Stomach (tissue), 4 donors: ENCODE measurements around the gene HPD.

ENCODE experiments used
- CTCF ChIP-seq, 7 experiments: fragments of 450-650 bp in 4 of 7; fragments of 200-600 bp in 3 of 7; sonication (generic) in 3 of 7; IDR thresholded peaks; one replicate each; pipeline ENCODE4 v1.5.1; 2016 to 2019; ENCODE audit warnings: antibody characterized with exemption in 7 of 7, control low read depth in 2 of 7, mild to moderate bottlenecking in 1 of 7
- EP300 ChIP-seq: sonication (generic); formaldehyde crosslinking; IDR thresholded peaks from one replicate; pipeline ENCODE4 v1.6.1; 2017; ENCODE audit warnings: antibody characterized with exemption

DNA sequence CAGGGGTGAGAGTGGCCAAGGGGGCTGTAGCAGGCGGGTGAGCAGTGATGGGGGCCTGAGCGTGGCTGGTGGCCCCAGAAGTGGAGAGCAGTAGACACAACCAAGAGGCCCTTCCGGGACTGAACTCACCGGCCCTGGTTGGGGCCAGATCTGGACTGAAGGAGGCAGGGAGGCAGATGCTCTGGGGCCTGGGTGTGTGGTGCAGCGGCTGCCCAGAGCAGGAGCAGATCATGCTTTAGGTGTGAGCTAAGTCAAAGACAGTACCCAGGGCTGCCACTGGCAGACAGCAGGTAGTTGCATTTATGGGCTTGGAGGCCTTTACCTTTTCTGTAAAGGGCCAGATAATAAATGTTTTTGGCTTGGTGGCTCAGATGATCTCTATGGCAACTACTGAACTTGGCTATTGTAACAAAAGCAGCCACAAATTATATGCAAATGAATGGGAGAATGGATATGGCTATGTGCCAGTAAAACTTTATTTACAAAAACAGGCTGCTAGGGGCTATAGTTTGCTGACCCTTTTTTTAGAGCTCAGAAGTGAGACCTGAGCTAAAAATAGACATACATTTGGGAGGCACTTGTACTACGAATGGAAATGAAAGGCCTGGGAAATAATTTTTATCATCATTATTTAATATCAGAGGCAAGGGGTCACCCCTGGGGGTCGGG lies 29.3 kb downstream of the HPD start:
- TF ChIP-seq EP300, result no peak
- no peak for TF ChIP-seq CTCF (IDR thresholded peaks at IDR 0.05)
